GM12891 (cell line): ENCODE measurements around the gene TMPRSS4.

Experiments
- POLR2A ChIP-seq: IDR thresholded peaks from 2 replicates; pipeline ENCODE4 v1.6.1; 2011; ENCODE audit warnings: low read depth, low read length, control low read depth
- POLR2AphosphoS5 ChIP-seq: IDR thresholded peaks from 2 replicates; pipeline ENCODE4 v1.6.1; 2011; ENCODE audit warnings: low read depth, low read length, control low read depth
- SPI1 ChIP-seq: IDR thresholded peaks from 2 replicates; pipeline ENCODE4 v1.6.1; 2011; ENCODE audit warnings: low read depth, low read length, control low read depth

DNA sequence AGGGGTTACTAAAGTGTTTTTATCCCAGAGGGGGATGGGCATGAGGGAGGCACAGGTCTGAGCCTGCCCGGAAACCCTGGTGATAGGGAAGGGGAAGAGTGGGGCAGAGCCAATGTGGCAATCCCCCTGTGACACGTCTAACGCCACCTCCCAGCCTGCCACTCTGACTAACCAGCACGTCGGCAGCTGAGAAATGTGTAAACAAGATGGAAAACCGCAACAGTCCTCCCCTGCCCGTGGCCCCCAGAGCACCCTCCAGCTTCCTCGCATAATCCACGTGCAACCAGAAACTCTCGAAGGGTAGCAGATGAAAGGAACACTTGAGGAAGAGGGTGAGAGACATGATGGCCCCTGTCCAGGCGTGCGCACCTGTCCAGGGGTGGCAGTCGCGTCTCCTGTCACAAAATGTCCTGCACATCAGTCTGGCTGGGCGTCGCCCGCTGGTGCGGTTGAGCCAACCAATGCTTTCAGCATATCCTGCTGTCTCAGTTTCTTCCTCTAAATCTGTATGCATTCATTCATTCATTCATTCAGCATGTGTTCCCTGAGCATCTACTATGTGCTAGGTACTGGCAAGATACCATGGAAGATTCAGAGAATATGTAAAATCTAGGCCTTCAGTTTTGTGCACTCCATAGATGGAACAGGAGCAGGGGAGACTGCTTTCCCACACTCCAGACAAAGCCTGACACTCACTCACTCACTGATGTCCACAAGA is 4.5 kb downstream of the TMPRSS4 start:
- no peak for TF ChIP-seq POLR2AphosphoS5
- TF ChIP-seq POLR2A = no peak
- no peak for TF ChIP-seq SPI1
